Measurements from ENCODE around the gene LGR6.

The LGR6 gene

DNA sequence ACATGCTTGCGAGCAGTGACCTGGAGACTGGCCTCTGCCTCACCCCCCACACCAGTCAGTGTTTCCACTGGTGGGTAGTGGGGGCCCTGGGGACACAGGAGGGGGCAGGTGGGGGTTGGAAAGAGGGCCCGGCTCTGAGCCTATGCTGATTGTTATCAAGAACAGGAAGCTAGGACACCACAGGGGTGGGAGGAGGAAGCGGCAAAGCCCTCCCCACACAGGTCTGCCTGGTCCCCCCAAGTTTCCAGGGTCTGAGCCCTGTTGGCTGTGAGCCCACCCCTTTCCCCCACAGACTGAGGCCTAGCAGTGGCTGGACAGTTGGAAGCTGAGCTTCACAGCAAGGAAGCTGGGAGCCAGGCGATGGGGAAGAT is 31.6 kb upstream of the LGR6 start:
- TF ChIP-seq, protein P1, sequence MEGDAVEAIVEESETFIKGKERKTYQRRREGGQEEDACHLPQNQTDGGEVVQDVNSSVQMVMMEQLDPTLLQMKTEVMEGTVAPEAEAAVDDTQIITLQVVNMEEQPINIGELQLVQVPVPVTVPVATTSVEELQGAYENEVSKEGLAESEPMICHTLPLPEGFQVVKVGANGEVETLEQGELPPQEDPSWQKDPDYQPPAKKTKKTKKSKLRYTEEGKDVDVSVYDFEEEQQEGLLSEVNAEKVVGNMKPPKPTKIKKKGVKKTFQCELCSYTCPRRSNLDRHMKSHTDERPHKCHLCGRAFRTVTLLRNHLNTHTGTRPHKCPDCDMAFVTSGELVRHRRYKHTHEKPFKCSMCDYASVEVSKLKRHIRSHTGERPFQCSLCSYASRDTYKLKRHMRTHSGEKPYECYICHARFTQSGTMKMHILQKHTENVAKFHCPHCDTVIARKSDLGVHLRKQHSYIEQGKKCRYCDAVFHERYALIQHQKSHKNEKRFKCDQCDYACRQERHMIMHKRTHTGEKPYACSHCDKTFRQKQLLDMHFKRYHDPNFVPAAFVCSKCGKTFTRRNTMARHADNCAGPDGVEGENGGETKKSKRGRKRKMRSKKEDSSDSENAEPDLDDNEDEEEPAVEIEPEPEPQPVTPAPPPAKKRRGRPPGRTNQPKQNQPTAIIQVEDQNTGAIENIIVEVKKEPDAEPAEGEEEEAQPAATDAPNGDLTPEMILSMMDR (IDR thresholded peaks at IDR 0.05; ENCODE audit: low read depth, low read length, missing control alignments), result no peak
- H3K36me3 ChIP-seq (replicated peaks), result no peaks in the 10 kb centered on the region
- H3K27me3 ChIP-seq (replicated peaks), result no peaks in the 10 kb centered on the region
- H3K27ac ChIP-seq, result no peak overlapping the region
- DNase-seq, result no peak
- in situ Hi-C loops (cut with HindIII; ENCODE audit: low pct_ligation_motif_present, low sequenced_read_pairs), result no loop called here
- no peak overlapping the region for H3K4me3 ChIP-seq (ENCODE audit: low read depth, low read length)

DNA sequence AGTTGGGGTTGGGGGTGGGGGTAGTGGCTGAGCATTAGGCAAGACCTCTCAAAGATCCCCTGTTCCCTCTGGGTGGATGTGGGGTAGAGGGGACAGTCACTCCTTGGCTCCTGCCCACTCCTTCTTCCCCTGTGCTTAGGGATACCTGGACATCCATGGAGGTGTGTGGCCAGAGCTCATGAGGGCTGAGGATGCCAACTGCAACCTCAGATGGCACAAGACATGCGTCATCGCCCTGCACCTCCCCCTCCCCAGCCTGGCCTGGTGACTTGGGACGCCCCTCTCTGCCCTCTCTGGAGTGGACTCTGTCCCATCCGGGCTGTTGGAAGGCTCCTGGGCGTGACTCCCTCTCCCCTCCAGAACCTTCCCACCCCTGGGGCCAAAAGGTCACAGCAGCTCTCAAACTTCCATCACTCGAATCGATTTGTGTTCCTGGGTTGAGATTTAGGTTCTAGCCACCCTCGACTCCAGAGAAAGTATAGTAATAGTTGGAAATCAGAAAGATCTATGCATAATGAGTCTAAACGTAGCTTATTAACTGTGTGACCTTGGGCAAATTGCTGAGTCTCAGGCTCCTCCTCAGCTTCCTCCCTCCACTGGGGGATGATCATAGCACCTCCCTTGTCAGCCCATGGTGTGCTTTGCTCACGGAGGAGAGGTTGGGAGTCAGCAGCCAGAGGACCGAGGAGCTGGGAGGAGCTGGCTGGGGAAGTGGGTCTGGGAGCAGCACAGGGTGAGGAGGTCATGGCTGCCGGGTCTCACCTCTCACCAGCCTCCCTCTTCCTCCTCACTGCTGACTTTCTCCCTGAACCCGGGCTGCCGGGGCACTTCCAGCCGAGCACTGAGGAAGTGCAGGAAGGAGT is 30.9 kb upstream of the LGR6 start:
- H3K36me3 ChIP-seq (replicated peaks), result no peaks in the 10 kb centered on the region
- no peaks in the 10 kb centered on the region for H3K27me3 ChIP-seq (replicated peaks)
- no peak overlapping the region for H3K27ac ChIP-seq
- no peak overlapping the region for H3K4me3 ChIP-seq (ENCODE audit: low read depth, low read length)
- TF ChIP-seq, protein P1 (IDR thresholded peaks at IDR 0.05; ENCODE audit: low read depth, low read length, missing control alignments), result no peak
- no peak for DNase-seq
- in situ Hi-C loops (cut with HindIII; ENCODE audit: low pct_ligation_motif_present, low sequenced_read_pairs), result no loop called here

DNA sequence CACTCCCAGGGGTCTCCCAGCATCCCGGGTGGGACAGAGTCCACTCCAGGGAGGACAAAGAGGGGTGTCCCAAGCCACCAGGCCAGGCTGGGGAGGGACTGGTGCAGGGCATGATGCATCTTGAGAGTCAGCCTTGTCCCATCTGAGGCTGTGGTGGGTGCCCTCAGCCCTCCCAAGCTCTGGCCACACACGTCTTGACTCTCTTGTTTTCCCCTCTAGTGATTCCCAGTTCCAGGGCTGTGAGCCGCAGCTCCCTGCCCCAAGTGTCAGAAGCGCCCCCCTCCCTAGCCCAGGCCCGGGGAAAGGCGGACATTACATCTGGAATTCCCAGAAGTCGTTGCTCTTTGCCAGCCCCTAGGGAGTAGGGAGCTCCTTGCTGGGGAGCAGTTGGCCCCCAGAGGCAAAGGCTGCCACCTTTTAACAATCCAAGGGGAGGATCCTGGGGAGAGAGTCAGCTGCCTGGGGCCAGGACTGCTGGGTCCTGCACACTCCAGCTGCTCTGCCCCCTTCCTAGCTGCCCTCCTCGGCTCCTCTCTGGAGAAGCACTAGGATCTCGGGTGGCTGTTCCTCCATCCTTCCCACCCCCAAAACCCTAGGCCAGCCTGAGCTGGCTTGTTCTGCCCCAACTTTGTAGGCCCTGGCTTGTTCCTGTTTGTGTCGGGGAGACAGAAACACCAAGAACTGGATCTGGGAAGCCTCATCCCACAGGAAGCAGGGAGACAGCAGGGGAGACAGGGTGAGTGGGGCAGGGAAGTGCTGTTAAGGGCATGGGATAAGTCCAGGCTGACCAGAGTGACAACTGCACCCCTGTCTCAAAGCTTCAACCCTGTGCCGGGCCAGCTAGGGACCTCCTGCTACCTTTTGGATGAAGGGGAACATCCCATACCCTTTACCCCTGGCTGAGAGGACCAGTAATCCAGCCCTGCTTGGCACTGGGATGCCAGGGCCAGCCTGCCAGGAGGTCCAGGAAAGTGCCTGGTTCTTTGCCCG is 30.0 kb upstream of the LGR6 start:
- no peak overlapping the region for H3K27ac ChIP-seq
- in situ Hi-C loops (cut with HindIII; ENCODE audit: low pct_ligation_motif_present, low sequenced_read_pairs), result no loop called here
- no peak for DNase-seq

DNA sequence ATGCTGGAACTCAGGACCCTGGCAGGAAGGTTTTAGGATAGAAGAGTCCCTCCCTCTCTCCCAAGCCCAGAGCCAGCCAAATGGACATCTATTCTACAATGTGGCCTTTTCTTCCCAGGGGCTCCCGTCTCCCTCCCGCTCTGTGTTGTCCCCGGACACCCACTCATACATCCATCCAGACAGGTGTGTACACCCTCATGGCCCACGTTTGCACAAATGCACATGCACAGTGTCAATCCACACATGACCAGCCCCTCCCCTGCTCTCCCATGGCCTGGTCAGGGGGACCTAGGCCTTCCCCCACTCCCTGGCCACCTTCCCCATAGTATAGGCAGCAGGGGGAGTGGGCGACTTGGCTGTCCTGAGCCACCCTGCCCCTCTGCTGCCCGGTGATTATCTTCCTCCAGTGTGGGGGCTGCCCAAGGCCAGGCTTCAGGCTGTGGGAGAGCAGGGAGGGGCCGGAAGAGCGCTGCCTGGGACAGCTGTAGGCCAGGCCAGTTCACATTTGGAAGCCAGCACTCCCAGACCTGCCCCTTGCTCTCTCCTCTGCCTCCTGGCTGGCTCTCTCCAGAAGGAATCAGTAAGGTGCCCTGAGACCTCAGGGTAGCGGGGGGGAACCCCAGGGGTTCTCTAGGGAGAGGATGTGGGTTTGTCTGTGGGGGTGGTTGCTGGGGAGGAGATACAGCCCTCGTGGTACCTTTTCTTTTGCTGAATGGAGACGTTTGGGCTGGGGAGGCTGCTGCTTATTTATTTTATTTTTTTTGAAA is 29.1 kb upstream of the LGR6 start:
- no peaks in the 10 kb centered on the region for H3K27me3 ChIP-seq (replicated peaks)
- TF ChIP-seq, protein P1 (IDR thresholded peaks at IDR 0.05; ENCODE audit: low read depth, low read length, missing control alignments), result no peak
- H3K36me3 ChIP-seq (replicated peaks), result no peaks in the 10 kb centered on the region
- no peak overlapping the region for H3K27ac ChIP-seq
- DNase-seq, result no peak
- H3K4me3 ChIP-seq (ENCODE audit: low read depth, low read length), result no peak overlapping the region
- in situ Hi-C loops (cut with HindIII; ENCODE audit: low pct_ligation_motif_present, low sequenced_read_pairs), result no loop called here

More for the DNA sequence above, 30.0 kb upstream of the LGR6 start:
- Histone ChIP-seq H3K36me3 (replicated peaks) (no peaks in the 10 kb centered on the region), H3K4me3 (ENCODE audit: low read depth, low read length) (no peak overlapping the region), H3K27me3 (replicated peaks) (no peaks in the 10 kb centered on the region)
- TF ChIP-seq, protein P1 (IDR thresholded peaks at IDR 0.05; ENCODE audit: low read depth, low read length, missing control alignments), result no peak

DNA sequence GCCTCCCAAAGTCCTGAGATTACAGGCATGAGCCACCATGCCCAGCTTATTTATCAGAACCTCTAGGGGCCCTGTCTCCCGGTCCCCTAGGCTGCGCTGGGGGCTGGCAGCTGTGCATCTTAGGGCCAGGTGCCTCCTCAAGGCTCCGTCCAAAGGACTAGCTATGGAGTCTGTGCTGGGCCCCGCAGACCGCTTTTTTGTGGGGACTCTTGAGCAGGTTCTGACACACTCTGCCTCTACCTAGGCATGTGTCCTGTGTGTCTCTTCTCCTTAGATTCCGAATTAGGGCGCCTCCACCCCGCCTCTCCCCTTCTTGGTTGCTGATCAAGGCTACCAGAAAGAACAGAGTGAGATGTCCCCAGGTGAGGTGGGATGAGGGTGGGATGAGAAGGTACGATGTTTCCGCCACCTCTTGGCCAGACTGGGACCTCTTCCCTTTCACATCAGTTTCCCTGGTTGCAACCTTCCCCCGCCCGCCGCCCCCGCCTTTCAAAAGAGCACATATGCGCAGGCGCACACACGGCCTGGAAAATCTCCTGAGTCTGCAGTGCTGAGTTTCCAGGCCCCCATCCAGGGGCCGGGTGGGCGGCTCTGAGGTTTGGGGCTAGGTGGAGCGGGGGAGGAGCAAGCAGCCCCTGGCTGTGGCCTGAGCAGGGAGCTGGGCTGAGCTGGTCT is 28.2 kb upstream of the LGR6 start:
- DNase-seq, result no peak
- in situ Hi-C loops (cut with HindIII; ENCODE audit: low pct_ligation_motif_present, low sequenced_read_pairs), result no loop called here
- TF ChIP-seq, protein P1 (IDR thresholded peaks at IDR 0.05; ENCODE audit: low read depth, low read length, missing control alignments), result no peak
- Histone ChIP-seq H3K27ac (no peak overlapping the region), H3K4me3 (ENCODE audit: low read depth, low read length) (no peak overlapping the region), H3K27me3 (replicated peaks) (no peaks in the 10 kb centered on the region), H3K36me3 (replicated peaks) (no peaks in the 10 kb centered on the region)
